Right lobe of liver (tissue), 6 donors: ENCODE data around the gene FGGY. TPM values are rescaled to one million over a fixed set of nuclear protein-coding genes. Genes with fewer than 3 reads are reported as not detected.

Experiments
- ATAC-seq, 4 donors: fragments of 200-7000 bp; cut with Tn5 transposase; one replicate each; pipeline ENCODE4 v1.9.1; 2020; ENCODE audit warnings: mild to moderate bottlenecking in 4 of 4, moderate library complexity in 4 of 4
- DNase-seq, 3 donors: peaks; one replicate each; pipeline ENCODE4 v3.0.0-alpha.2; 2020
- H3K27ac ChIP-seq, 3 donors: fragments of 200-600 bp; one replicate each; pipeline ENCODE4 v1.8.0; 2022
- H3K27me3 ChIP-seq, 2 donors: fragments of 200-600 bp; one replicate each; pipeline ENCODE4 v1.8.0; 2022
- H3K36me3 ChIP-seq, 4 donors: fragments of 200-600 bp; sonication (generic) in 1 of 4; one replicate each; pipeline versions ENCODE4 v1.5.1 to v1.8.0; 2017 to 2022; ENCODE audit warnings: control low read depth in 1 of 4
- H3K4me1 ChIP-seq, 4 donors: fragments of 200-600 bp; sonication (generic) in 1 of 4; one replicate each; pipeline versions ENCODE4 v1.5.1 to v1.8.0; 2017 to 2022; ENCODE audit warnings: control low read depth in 1 of 4
- H3K4me3 ChIP-seq, 3 donors: fragments of 200-600 bp; one replicate each; pipeline ENCODE4 v1.8.0; 2022
- H3K9me3 ChIP-seq, 4 donors: fragments of 200-600 bp; sonication (generic) in 1 of 4; one replicate each; pipeline versions ENCODE4 v1.5.1 to v1.8.0; 2017 to 2022; ENCODE audit warnings: control low read depth in 1 of 4
- POLR2A ChIP-seq: fragments of 450-650 bp; IDR thresholded peaks from one replicate; pipeline ENCODE4 v1.6.1; 2017; ENCODE audit warnings: antibody characterized with exemption, mild to moderate bottlenecking
- WGBS: methylation state at CpG from one replicate; pipeline ENCODE4 v1.1.6; 2018; ENCODE audit warnings: low coverage, low lambda C conversion rate; ENCODE audit not compliant: insufficient coverage; ENCODE audit errors: missing lambda C conversion rate; 5-methylcytosine and 5-hydroxymethylcytosine counted together
- intact Hi-C, 2 donors: fragments of 100-400 bp; cut with DNase I; formaldehyde crosslinking; loops; one replicate each; pipeline versions ENCODE4 v1.11.2 to v1.14.1; 2022
- total RNA-seq, 6 experiments: library from RNA; depleted of rRNA in 2 of 6; stranded (reverse); fragments of >200 nt in 2 of 6; fragmentation: NEBNext Ultra II Directional in 3 of 6; extraction: Animal tissue kit (Norgen Biotek cat#: 25700) in 3 of 6; gene quantifications; one replicate each; pipeline versions ENCODE4 v1.1.0 to v1.2.4, GENCODE V29; 2016 to 2023
- TF ChIP-seq, protein P1 (sequence below), 4 donors: fragments of 200-600 bp in 3 of 4; fragments of 450-650 bp in 1 of 4; IDR thresholded peaks; one replicate each; pipeline versions ENCODE4 v1.5.1 to v1.8.0; 2016 to 2022; ENCODE audit warnings: antibody characterized with exemption in 4 of 4, mild to moderate bottlenecking in 2 of 4
- donor health status: DM: no; HTN: yes; CAD: no.
- donor health status: DM: no; HTN: no; CAD: no.
- donor health status: DM: no; HTN: no; CAD: no.
- donor health status: DM: no; HTN: yes; CAD: no.
- donor health status: DM: no; HTN: yes; CAD: no.

Gene FGGY
- total RNA-seq, 6 experiments from 2014 or later, result 45.5 to 84.2 (median 58.7) TPM

DNA sequence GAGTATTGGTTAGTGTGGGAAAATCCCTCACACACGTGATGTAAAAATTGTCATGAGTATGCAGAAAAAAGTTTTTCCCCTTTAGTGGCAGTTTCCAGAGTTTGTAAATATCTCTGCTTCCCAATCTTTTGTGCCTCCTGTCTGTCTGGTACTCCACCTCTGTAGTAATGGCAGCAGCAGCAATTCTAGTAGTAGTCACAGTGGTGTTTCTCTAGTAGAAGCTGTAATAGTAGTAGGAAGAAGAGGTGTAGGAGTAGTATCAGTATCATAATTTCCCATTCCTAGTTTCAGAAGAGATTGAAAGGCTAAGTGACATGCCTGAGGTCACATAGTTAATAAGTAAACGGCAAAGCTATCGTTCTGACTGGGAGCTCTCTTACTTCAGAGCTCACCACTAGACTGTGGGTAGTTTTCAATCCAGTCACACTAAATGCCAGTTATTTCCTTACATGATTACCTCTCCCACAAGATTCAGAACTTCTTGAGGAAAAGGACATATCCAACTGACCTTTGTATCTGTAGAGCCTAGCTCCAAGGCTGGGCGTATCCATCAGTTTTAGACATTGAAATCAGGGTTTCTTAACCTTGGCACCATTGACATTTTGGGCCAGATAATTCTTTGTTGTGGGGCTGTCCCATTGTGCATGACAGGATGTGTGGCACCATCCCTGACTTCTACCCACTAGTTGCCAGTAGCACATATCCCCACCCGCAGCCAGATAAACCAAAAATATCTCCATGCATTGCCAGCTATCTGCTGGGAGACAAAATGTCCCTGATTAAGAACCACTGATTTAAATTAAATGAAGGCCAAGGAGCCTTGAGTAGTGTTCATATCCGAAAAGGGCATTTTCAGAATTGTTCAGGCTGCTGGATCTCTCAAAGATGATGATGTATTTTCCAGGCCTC is 135.9 kb downstream of the FGGY start:
- intact Hi-C loops, result no loop called here
- Histone ChIP-seq H3K9me3 (no peaks in the 10 kb centered on the region), H3K4me3 (no peak overlapping the region), H3K27ac (peak overlapping the region; percentile 58 to 92 (median 71)), H3K27me3 (no peaks in the 10 kb centered on the region), H3K36me3 (no peaks in the 10 kb centered on the region), H3K4me1 (peaks cover 0 to 50% (median 8%) of the 10 kb centered on the region in 4 donors)
- WGBS, result 39% methylated on average over 6 of the region's 6 CpGs
- TF ChIP-seq POLR2A, result no peak
- TF ChIP-seq, protein P1, sequence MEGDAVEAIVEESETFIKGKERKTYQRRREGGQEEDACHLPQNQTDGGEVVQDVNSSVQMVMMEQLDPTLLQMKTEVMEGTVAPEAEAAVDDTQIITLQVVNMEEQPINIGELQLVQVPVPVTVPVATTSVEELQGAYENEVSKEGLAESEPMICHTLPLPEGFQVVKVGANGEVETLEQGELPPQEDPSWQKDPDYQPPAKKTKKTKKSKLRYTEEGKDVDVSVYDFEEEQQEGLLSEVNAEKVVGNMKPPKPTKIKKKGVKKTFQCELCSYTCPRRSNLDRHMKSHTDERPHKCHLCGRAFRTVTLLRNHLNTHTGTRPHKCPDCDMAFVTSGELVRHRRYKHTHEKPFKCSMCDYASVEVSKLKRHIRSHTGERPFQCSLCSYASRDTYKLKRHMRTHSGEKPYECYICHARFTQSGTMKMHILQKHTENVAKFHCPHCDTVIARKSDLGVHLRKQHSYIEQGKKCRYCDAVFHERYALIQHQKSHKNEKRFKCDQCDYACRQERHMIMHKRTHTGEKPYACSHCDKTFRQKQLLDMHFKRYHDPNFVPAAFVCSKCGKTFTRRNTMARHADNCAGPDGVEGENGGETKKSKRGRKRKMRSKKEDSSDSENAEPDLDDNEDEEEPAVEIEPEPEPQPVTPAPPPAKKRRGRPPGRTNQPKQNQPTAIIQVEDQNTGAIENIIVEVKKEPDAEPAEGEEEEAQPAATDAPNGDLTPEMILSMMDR (IDR thresholded peaks at IDR 0.05), result no peak
- ATAC-seq (peak; percentile 89 to 91 (median 90)), DNase-seq (no peak)

DNA sequence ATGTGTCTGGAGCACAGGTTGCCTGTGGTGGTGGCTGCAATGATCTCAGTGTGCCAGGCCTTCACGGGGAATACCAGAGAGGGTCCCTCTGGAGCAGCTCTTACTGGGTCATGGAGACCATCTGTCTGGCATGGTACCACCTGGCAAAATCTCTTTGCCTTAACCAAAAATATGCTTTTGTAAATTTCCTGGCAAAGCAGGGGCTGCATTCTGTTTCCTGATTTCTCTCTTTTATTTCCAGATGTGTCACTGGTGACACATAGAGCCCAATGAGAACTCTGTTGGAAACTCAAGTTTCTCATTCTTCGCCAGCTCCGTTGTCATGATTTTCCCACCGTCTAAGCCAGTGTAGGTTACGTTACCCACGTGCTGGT is 136.5 kb downstream of the FGGY start:
- Histone ChIP-seq H3K9me3 (no peaks in the 10 kb centered on the region), H3K36me3 (no peaks in the 10 kb centered on the region), H3K27ac (peak overlapping the region; percentile 58 to 92 (median 71)), H3K4me1 (peaks cover 0 to 50% (median 8%) of the 10 kb centered on the region in 4 donors), H3K4me3 (no peak overlapping the region), H3K27me3 (no peaks in the 10 kb centered on the region)
- no peak for ATAC-seq
- 90% methylated on average over 5 of the region's 6 CpGs for WGBS
- intact Hi-C loops, result no loop called here
- TF ChIP-seq POLR2A, result no peak
- TF ChIP-seq, protein P1 (IDR thresholded peaks at IDR 0.05), result no peak
- no peak for DNase-seq

GRCh38 chr1:59434336-59434735 is 137.4 kb downstream of the FGGY start:
- DNase-seq, result no peak
- WGBS, result 88% methylated on average over 3 of the region's 3 CpGs
- TF ChIP-seq, protein P1 (IDR thresholded peaks at IDR 0.05), result no peak
- no peak for TF ChIP-seq POLR2A
- no peak overlapping the region for H3K4me3 ChIP-seq
- intact Hi-C loops, result no loop called here
- H3K27ac ChIP-seq, result no peak overlapping the region
- H3K4me1 ChIP-seq, result peaks cover 0 to 50% (median 8%) of the 10 kb centered on the region in 4 donors
- ATAC-seq, result no peak
- no peaks in the 10 kb centered on the region for H3K9me3 ChIP-seq
- H3K36me3 ChIP-seq, result no peaks in the 10 kb centered on the region
- H3K27me3 ChIP-seq, result no peaks in the 10 kb centered on the region

GRCh38 chr1:59436637-59437036 is 139.7 kb downstream of the FGGY start:
- no peaks in the 10 kb centered on the region for H3K36me3 ChIP-seq
- peaks cover 0 to 42% (median 7%) of the 10 kb centered on the region in 4 donors for H3K4me1 ChIP-seq
- H3K9me3 ChIP-seq, result no peaks in the 10 kb centered on the region
- TF ChIP-seq, protein P1 (IDR thresholded peaks at IDR 0.05), result no peak
- TF ChIP-seq POLR2A, result no peak
- ATAC-seq (peak; percentile 18 to 58 (median 50)), DNase-seq (no peak)
- 13% methylated on average over 2 of the region's 2 CpGs for WGBS
- H3K4me3 ChIP-seq, result no peak overlapping the region
- H3K27ac ChIP-seq, result peak overlapping the region in 2 of 3 donors; percentile 8 to 16
- intact Hi-C loops, result no loop called here
- H3K27me3 ChIP-seq, result no peaks in the 10 kb centered on the region
